ENCODE data around the gene FGD2.

FGD2 gene

GRCh38 chr6:37068356-37069270 is 63.2 kb downstream of the FGD2 start:
- H3F3A ChIP-seq (ENCODE audit: insufficient read depth, low read length), result no peaks in the 10 kb centered on the region
- H3K4me2 ChIP-seq (ENCODE audit: low read length), result peak overlapping the region; percentile 39
- H3K79me2 ChIP-seq (ENCODE audit: insufficient read depth, low read length), result no peaks in the 10 kb centered on the region
- H2AFZ ChIP-seq (ENCODE audit: low read length), result peak overlapping the region; percentile 99; the same call in 1 of the 2 replicates
- peaks cover 49% of the 10 kb centered on the region for H3K4me1 ChIP-seq (ENCODE audit: insufficient read depth, low read length, severe bottlenecking)
- peaks cover 4% of the 10 kb centered on the region; the same call in 1 of the 2 replicates for H3K9me3 ChIP-seq (ENCODE audit: low read length)
- H4K20me1 ChIP-seq (ENCODE audit: insufficient read depth, low read length), result no peaks in the 10 kb centered on the region
- peaks cover 3% of the 10 kb centered on the region; the same call in 1 of the 2 replicates for H3K36me3 ChIP-seq (ENCODE audit: insufficient read depth, low read length)
- TF ChIP-seq, protein P1, sequence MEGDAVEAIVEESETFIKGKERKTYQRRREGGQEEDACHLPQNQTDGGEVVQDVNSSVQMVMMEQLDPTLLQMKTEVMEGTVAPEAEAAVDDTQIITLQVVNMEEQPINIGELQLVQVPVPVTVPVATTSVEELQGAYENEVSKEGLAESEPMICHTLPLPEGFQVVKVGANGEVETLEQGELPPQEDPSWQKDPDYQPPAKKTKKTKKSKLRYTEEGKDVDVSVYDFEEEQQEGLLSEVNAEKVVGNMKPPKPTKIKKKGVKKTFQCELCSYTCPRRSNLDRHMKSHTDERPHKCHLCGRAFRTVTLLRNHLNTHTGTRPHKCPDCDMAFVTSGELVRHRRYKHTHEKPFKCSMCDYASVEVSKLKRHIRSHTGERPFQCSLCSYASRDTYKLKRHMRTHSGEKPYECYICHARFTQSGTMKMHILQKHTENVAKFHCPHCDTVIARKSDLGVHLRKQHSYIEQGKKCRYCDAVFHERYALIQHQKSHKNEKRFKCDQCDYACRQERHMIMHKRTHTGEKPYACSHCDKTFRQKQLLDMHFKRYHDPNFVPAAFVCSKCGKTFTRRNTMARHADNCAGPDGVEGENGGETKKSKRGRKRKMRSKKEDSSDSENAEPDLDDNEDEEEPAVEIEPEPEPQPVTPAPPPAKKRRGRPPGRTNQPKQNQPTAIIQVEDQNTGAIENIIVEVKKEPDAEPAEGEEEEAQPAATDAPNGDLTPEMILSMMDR (IDR thresholded peaks at IDR 0.05; ENCODE audit: low read length), result no peak
- no peak for TF ChIP-seq EZH2 (IDR thresholded peaks at IDR 0.05; ENCODE audit: borderline replicate concordance, low read length)
- no peaks in the 10 kb centered on the region for H3K9me2 ChIP-seq (ENCODE audit: low read depth, low read length)
- H3K27ac ChIP-seq (ENCODE audit: low read depth, low read length, poor library complexity, severe bottlenecking), result peak overlapping the region; percentile 86
- peak overlapping the region; percentile 11 for H3K4me3 ChIP-seq (ENCODE audit: low read depth, low read length, poor library complexity, severe bottlenecking)
- H3K27me3 ChIP-seq (ENCODE audit: insufficient read depth, low read length), result no peaks in the 10 kb centered on the region
- H3K9ac ChIP-seq (ENCODE audit: low read length), result peak overlapping the region; percentile 55

DNA sequence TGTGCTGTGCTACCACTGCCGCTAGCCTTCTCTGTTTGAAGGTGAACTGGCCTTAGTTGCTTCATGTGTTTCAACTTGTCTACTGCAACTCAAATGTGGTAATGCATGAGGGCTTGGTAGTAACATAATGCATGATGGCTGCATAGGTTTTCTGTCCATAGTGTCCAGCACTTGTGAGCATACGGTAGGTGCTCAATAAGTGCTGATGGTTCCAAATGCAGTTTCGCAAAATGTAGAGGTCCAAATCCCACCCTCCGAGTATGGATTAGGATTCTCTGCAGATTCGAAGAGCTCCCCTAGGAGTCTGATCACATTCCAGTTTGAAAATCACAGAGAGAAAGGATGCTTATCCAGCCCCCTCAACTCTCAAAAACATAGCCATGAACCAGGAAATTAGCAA is 64.2 kb downstream of the FGD2 start:
- peaks cover 3% of the 10 kb centered on the region; the same call in 1 of the 2 replicates for H3K36me3 ChIP-seq (ENCODE audit: insufficient read depth, low read length)
- H3F3A ChIP-seq (ENCODE audit: insufficient read depth, low read length), result no peaks in the 10 kb centered on the region
- H3K4me3 ChIP-seq (ENCODE audit: low read depth, low read length, poor library complexity, severe bottlenecking), result no peak overlapping the region
- H2AFZ ChIP-seq (ENCODE audit: low read length), result no peak overlapping the region
- peak overlapping the region; percentile 55; the same call in 1 of the 2 replicates for H3K9ac ChIP-seq (ENCODE audit: low read length)
- no peaks in the 10 kb centered on the region for H3K27me3 ChIP-seq (ENCODE audit: insufficient read depth, low read length)
- peaks cover 4% of the 10 kb centered on the region; the same call in 1 of the 2 replicates for H3K9me3 ChIP-seq (ENCODE audit: low read length)
- H3K4me1 ChIP-seq (ENCODE audit: insufficient read depth, low read length, severe bottlenecking), result peaks cover 49% of the 10 kb centered on the region
- H3K27ac ChIP-seq (ENCODE audit: low read depth, low read length, poor library complexity, severe bottlenecking), result peak overlapping the region; percentile 86
- TF ChIP-seq, protein P1 (IDR thresholded peaks at IDR 0.05; ENCODE audit: low read length), result no peak
- no peak for TF ChIP-seq EZH2 (IDR thresholded peaks at IDR 0.05; ENCODE audit: borderline replicate concordance, low read length)
- no peaks in the 10 kb centered on the region for H3K9me2 ChIP-seq (ENCODE audit: low read depth, low read length)
- H4K20me1 ChIP-seq (ENCODE audit: insufficient read depth, low read length), result no peaks in the 10 kb centered on the region
- no peak overlapping the region for H3K4me2 ChIP-seq (ENCODE audit: low read length)
- H3K79me2 ChIP-seq (ENCODE audit: insufficient read depth, low read length), result no peaks in the 10 kb centered on the region

GRCh38 chr6:37072526-37072925 is 67.1 kb downstream of the FGD2 start:
- H3K9me3 ChIP-seq (ENCODE audit: low read length), result peaks cover 4% of the 10 kb centered on the region; the same call in 1 of the 2 replicates
- H3K9me2 ChIP-seq (ENCODE audit: low read depth, low read length), result no peaks in the 10 kb centered on the region
- H4K20me1 ChIP-seq (ENCODE audit: insufficient read depth, low read length), result no peaks in the 10 kb centered on the region
- H3K27ac ChIP-seq (ENCODE audit: low read depth, low read length, poor library complexity, severe bottlenecking), result peak overlapping the region; percentile 86
- H2AFZ ChIP-seq (ENCODE audit: low read length), result no peak overlapping the region
- H3K79me2 ChIP-seq (ENCODE audit: insufficient read depth, low read length), result no peaks in the 10 kb centered on the region
- no peaks in the 10 kb centered on the region for H3K27me3 ChIP-seq (ENCODE audit: insufficient read depth, low read length)
- no peak overlapping the region for H3K9ac ChIP-seq (ENCODE audit: low read length)
- no peak overlapping the region for H3K4me3 ChIP-seq (ENCODE audit: low read depth, low read length, poor library complexity, severe bottlenecking)
- TF ChIP-seq, protein P1 (IDR thresholded peaks at IDR 0.05; ENCODE audit: low read length), result no peak
- no peak for TF ChIP-seq EZH2 (IDR thresholded peaks at IDR 0.05; ENCODE audit: borderline replicate concordance, low read length)
- no peak overlapping the region for H3K4me2 ChIP-seq (ENCODE audit: low read length)
- peaks cover 3% of the 10 kb centered on the region; the same call in 1 of the 2 replicates for H3K36me3 ChIP-seq (ENCODE audit: insufficient read depth, low read length)
- H3K4me1 ChIP-seq (ENCODE audit: insufficient read depth, low read length, severe bottlenecking), result peaks cover 49% of the 10 kb centered on the region
- H3F3A ChIP-seq (ENCODE audit: insufficient read depth, low read length), result no peaks in the 10 kb centered on the region

Data from OCI-LY1 (cell line).